Measurements from ENCODE around the gene UBASH3B.

UBASH3B gene

DNA sequence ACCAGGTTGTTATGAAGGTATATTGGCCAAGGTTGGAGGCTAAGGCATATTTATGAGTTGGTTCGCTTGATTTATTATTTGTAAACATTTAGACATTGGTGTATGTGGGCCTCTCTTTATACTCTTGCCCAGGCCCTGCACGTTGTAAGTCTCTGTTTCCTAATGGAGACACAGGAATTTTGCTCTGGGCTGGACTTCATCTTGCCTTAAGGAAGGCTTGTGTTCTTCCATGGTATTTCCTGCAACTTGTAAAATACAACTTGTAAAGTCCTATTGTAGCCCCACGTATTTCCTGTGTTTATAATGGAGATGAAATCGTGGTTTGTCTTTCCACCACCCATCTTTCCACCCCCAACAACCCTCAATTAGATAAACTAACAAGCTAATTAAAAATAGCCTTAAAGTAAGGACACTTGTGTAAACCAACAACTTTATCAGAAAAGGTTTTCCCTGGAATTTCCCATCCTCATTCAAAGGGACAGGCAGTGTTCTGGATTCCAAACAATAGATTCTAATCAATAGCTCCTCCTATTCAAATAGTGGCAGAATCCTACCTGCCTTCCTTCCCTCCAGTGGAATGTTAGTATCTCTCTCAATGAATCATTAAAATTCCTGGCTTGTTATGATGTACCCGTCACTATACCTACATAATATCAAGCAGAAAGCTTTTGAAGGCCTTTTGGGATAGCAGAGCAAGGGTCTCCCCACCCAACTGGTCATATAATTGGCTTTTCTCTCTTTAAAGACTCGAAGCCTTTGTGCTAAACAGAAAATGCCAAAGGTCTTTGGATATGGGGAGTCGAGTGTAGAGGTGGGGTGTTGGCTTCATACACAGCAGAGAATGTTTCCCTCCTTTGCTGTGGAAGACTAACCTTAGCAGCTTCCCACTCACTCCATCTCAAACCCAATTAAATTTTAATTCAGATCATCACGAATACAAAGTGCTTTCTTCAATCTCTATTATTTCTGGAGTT is 77.1 kb downstream of the UBASH3B start:
- no peak for DNase-seq (ENCODE audit: low read depth)

- no peak for DNase-seq (ENCODE audit: low read depth)
Measured at GRCh38 chr11:122733318-122733717, 77.8 kb downstream of the UBASH3B start.

DNA sequence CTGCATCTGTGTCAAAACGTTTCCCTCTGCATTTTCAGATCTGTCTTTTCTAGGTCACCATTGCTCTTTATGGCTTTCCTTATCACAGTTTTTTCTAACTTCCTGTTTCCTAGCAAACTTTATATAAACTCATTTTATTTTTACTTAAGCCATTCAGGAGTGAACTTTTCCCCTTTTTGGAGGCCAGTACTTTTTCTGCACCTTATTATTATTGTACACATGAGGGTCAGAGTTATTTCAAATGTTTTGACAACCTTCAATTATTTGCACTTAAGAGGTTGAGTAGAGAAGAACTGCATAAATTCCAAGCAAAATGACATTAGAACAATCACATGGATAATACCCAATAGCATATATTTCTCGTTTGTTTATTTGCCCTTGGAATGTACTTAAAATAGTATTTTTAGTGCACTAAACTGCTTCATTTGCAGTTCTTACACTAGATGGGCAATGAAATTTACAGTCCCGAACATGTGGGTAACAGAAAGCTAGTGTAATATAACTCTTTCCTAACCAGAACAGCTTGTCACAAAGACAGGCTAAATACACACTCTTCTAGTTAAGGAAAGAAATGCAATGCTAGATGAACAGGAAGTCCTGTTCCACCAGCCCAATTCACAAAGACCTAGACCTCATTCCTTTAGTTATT is 79.5 kb downstream of the UBASH3B start:
- DNase-seq (ENCODE audit: low read depth): no peak

DNA sequence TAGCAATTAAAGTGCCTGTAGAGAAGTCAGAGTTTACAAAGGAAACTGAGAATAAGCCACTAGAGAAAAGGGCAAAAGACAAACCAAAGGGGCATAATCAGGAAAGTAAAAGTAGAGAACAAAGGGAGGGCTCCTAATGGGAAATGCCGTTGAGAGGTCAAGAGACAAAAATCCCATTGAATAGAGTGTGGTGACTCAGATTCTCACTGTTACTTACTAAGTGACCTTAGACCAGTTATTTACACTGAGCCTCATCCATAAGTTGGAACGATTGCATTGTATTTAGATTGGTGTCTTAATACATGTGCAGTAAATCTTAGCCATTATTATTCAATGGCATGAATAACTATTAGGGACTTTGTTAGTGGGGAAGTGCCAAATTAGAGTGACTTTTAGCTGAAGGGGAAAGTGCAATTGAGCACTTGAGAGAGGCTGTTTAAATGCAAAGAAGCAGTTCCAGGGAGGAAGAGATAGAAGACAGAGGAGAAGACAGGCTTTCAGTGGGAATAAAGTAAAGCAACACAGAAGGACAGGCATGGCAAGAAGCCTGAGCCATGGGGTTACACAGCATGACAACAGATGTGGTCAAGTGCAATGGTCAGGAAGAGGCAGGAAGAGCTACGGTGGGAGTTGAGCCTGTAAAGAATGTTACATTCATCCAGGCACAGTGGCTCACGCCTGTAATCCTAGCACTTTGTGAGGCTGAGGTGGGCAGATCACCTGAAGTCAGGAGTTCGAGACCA is 82.6 kb downstream of the UBASH3B start:
- no peak for DNase-seq (ENCODE audit: low read depth)

DNA sequence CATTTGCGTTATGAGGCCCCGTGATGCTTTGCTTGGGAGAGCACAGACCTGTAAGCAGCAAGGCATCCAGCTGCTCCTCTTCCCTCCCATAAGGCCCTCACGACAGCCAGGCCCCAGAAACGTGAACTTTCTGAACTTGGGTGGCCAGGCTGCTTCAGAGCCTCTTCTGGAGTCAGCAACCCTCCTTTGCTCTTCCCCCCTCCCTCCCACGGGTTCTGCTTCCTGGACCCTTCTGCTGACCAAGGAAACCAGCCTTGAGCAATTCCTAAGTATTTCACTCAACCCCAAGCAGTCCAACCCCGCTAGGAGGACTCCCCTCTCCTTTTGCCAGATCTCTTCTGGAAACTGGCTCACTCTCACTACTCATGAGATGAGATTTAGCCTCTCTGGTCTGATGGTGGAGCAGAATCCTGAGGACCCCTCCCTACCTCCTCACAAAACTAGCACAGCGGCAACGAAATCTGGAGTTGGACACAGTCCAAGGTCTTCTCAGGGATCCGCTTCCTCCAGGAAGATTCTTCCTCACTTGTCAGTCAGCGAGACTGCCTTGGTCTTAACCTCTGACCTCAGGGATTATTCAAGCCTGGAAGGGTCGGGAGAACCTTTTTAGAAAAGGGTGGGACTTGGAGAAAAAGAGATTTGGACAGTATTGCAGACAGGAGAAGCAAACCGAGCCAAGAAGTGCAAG is 86.2 kb downstream of the UBASH3B start:
- no peak for DNase-seq (ENCODE audit: low read depth)

- DNase-seq (ENCODE audit: low read depth): no peak
Measured at GRCh38 chr11:122742301-122743018, 86.9 kb downstream of the UBASH3B start.

GRCh38 chr11:122743097-122743741 is 87.7 kb downstream of the UBASH3B start:
- no peak for DNase-seq (ENCODE audit: low read depth)

GRCh38 chr11:122743949-122744348 is 88.4 kb downstream of the UBASH3B start:
- DNase-seq (ENCODE audit: low read depth): peak; percentile 65

GRCh38 chr11:122744357-122744756 is 88.8 kb downstream of the UBASH3B start:
- DNase-seq (ENCODE audit: low read depth): no peak

DNA sequence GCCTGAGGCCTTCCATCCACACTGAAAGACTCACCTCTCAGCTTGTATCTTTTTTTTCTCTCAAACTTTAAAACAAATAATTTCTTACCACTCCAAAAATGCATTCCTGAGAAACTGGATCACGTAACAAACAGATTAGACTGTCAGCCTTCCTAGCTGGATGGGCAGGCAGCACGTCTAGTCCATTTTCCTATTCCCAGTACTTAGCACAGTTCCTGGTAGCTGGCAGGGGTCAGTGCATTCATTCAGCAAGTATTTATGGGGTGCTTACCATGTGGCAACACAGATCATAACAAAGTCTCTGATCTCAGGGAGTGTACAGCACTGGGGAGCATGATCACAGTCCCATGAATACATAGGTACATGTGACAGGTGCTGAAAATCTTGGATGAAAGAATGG is 89.6 kb downstream of the UBASH3B start:
- DNase-seq (ENCODE audit: low read depth): no peak

GRCh38 chr11:122746050-122746478 is 90.5 kb downstream of the UBASH3B start:
- DNase-seq (ENCODE audit: low read depth): peak; percentile 33

- DNase-seq (ENCODE audit: low read depth): no peak
Measured at GRCh38 chr11:122746611-122747244, 91.2 kb downstream of the UBASH3B start.

GRCh38 chr11:122747351-122747781 is 91.8 kb downstream of the UBASH3B start:
- no peak for DNase-seq (ENCODE audit: low read depth)

DNA sequence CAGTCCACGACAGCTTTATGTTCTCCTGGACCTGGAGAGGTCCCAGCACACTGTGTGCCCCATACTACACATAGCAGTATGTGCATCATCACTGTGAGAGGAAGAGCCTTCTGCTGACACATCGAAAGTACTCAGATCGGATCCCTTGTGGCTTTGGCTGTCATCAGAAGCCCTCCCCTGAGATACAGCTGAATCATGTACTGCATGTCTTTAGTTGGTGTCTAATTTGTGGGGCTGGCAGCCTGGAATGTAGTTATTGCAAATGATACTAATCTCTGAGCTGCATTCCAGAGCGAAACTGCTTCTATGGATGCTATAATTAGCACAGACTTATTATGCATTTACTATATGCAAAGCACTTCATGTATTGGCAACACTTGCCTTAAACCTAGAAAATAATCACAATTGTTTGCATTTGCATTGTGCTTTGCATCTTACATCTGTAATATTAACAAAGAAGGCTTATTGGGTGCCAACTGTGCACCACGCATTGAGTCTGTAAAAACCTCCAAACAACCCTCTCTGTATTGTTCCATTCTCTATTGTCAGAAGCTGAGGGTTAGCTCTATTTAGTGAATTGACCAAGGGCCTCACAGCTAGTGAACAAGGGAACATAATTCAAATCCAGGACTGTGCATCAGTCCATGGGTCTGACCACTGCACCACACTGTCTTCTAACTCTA is 93.6 kb downstream of the UBASH3B start:
- peak; percentile 35 for DNase-seq (ENCODE audit: low read depth)

DNA sequence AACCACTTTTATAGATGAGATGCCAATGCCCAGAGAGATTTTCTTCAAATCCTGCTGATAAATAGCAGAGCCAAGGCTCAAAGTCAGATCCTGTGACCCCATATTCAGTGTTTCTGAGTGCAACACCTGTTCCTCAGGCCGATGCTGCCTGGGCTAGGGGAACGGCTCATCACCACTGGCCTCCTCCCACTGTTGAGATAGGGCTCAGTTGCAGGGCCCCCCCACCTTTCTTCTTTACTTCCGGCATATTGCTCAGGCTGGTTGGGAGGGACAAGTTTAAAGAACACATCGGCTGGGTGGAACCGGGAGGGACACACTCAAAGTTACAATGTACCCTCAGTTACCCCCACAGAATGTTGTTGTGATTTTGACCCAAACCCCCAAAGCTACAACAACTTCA is 94.5 kb downstream of the UBASH3B start:
- no peak for DNase-seq (ENCODE audit: low read depth)

DNA sequence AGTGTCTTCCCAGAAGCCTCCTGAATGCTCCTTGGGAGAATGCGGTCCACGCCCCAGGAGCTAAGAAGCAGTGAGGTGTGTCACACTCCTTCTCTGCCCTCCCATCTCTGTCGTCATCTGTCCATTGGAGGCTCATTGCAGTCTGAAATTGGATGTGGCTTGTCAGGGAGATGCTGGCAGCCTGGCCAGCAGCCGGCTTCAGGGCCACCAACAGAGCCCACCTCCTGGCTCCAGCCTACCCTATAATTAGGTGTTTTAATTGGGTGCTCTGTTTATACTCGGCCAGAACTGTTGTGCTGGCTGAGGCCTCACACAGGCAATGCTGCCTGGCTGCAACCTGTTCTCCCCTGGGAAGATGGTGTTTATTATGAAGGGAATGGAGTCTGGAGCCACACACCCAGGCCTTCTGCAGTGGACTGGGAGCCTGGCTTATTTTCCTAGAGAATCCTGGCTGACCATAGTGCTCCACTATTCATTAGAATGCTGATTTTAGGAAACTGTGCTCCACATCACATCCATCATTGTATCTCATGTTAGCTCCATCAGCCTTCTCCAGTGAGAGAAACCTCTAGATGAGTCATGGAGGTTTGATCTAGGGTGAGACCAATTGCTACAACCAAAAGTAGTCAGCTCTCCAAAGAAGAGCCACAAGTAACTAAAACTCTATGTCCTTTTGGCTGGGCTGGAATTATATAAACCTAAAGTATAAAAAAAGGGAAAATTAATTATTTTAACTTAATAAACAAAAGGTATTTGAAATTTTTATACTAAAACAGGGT is 96.0 kb downstream of the UBASH3B start:
- no peak for DNase-seq (ENCODE audit: low read depth)

GRCh38 chr11:122754028-122754427 is 98.5 kb downstream of the UBASH3B start:
- no peak for DNase-seq (ENCODE audit: low read depth)

DNA sequence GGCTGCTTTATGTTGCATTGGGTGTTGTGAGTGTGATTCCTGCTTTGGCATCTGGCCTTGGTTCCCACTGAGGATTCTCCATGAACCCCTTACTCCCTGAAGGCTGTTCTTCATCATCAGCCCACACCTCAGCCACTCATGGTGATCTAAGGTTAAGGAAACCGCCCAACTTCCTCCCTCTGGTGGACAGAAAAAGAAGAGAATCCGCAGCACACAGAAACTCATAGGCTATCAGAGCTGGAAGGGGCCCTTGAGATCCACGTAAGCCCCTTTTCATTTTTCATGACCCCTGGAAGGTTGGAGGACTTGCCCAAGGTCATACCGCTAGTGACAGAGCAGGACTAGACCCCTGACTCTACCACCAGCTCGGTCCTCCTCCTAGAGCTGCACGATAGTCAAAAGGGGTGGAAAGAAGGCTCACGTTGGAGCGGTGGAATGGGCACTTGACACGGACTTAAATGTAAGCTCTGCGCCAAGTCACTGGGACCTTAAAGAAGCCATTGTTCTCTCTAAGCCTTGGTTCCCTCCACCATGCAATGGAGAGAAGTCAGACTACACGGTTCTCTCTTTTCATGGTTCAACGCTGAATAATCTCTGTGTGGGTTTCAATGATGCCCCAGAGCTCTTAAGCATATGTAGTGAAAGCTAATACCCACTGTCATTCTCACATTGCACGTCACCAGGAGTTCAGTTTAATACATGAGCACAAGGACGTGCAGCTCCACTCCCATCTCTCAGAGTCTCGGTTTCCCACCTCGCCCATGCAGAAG is 99.2 kb downstream of the UBASH3B start:
- DNase-seq (ENCODE audit: low read depth): no peak

Data from activated T-helper 9 cell treated with anti-CD3 and anti-CD28 coated beads, Interleukin-2, amount 50 U/mL, for 16 hours (primary cell).